Measurements from ENCODE around the gene MAP3K8. TPM values are rescaled to one million over a fixed set of nuclear protein-coding genes. Genes with fewer than 3 reads are reported as not detected.
"Not testable (repeated sequence)": the region's sequence is repeated elsewhere in the genome, so short reads cannot be mapped to it uniquely, and the experiment has no call there.

Gene MAP3K8
- total RNA-seq, 1 donor from 2014 or later: 16.7 TPM

GRCh38 chr10:30433306-30433729 is 666 bp upstream of the MAP3K8 start:
- Histone ChIP-seq H3K27me3 (ENCODE audit: control insufficient read depth in 3 of 3, insufficient read depth in 3 of 3, low read length in 3 of 3) (no peaks in the 10 kb centered on the region), H3K36me3 (ENCODE audit: control insufficient read depth in 3 of 3, insufficient read depth in 3 of 3, low read length in 3 of 3) (peaks cover 0 to 6% (median 6%) of the 10 kb centered on the region in 3 donors), H3K9ac (ENCODE audit: low read depth in 1 of 3, low read length in 3 of 3) (peak overlapping the region; percentile 86 to 96 (median 90)), H3K9me3 (ENCODE audit: control insufficient read depth in 3 of 3, low read length in 3 of 3) (no peaks in the 10 kb centered on the region), H3K27ac (ENCODE audit: low read depth, low read length) (peak overlapping the region; percentile 98), H3K4me3 (ENCODE audit: low read length in 3 of 3) (peak overlapping the region; percentile 76 to 93 (median 78)), H3K4me1 (ENCODE audit: control insufficient read depth in 3 of 3, insufficient read depth in 3 of 3, low read length in 3 of 3) (peaks cover 31 to 41% (median 38%) of the 10 kb centered on the region in 3 donors)

GRCh38 chr10:30434273-30435072 is 489 bp downstream of the MAP3K8 start:
- no peaks in the 10 kb centered on the region for H3K27me3 ChIP-seq (ENCODE audit: control insufficient read depth in 3 of 3, insufficient read depth in 3 of 3, low read length in 3 of 3)
- H3K9ac ChIP-seq (ENCODE audit: low read depth in 1 of 3, low read length in 3 of 3): peak overlapping the region; percentile 86 to 98 (median 96)
- H3K27ac ChIP-seq (ENCODE audit: low read depth, low read length): peak overlapping the region; percentile 98
- peak overlapping the region; percentile 76 to 93 (median 78) for H3K4me3 ChIP-seq (ENCODE audit: low read length in 3 of 3)
- peaks cover 32 to 52% (median 47%) of the 10 kb centered on the region in 3 donors for H3K4me1 ChIP-seq (ENCODE audit: control insufficient read depth in 3 of 3, insufficient read depth in 3 of 3, low read length in 3 of 3)
- H3K9me3 ChIP-seq (ENCODE audit: control insufficient read depth in 3 of 3, low read length in 3 of 3): no peaks in the 10 kb centered on the region
- peaks cover 0 to 11% (median 6%) of the 10 kb centered on the region in 3 donors for H3K36me3 ChIP-seq (ENCODE audit: control insufficient read depth in 3 of 3, insufficient read depth in 3 of 3, low read length in 3 of 3)

- peaks cover 35 to 57% (median 50%) of the 10 kb centered on the region in 3 donors for H3K4me1 ChIP-seq (ENCODE audit: control insufficient read depth in 3 of 3, insufficient read depth in 3 of 3, low read length in 3 of 3)
- peak overlapping the region; percentile 76 to 93 (median 78) for H3K4me3 ChIP-seq (ENCODE audit: low read length in 3 of 3)
- H3K9me3 ChIP-seq (ENCODE audit: control insufficient read depth in 3 of 3, low read length in 3 of 3): no peaks in the 10 kb centered on the region
- peak overlapping the region; percentile 86 to 98 (median 96) for H3K9ac ChIP-seq (ENCODE audit: low read depth in 1 of 3, low read length in 3 of 3)
- H3K27me3 ChIP-seq (ENCODE audit: control insufficient read depth in 3 of 3, insufficient read depth in 3 of 3, low read length in 3 of 3): no peaks in the 10 kb centered on the region
- peak overlapping the region; percentile 98 for H3K27ac ChIP-seq (ENCODE audit: low read depth, low read length)
- peaks cover 0 to 11% (median 10%) of the 10 kb centered on the region in 3 donors for H3K36me3 ChIP-seq (ENCODE audit: control insufficient read depth in 3 of 3, insufficient read depth in 3 of 3, low read length in 3 of 3)
Measured at GRCh38 chr10:30435073-30435422, 1.1 kb downstream of the MAP3K8 start.

GRCh38 chr10:30435499-30436167 is 1.6 kb downstream of the MAP3K8 start:
- Histone ChIP-seq H3K9ac (ENCODE audit: low read depth in 1 of 3, low read length in 3 of 3) (peak overlapping the region; percentile 86 to 98 (median 96)), H3K4me3 (ENCODE audit: low read length in 3 of 3) (peak overlapping the region; percentile 76 to 93 (median 78)), H3K4me1 (ENCODE audit: control insufficient read depth in 3 of 3, insufficient read depth in 3 of 3, low read length in 3 of 3) (peaks cover 37 to 60% (median 53%) of the 10 kb centered on the region in 3 donors), H3K27ac (ENCODE audit: low read depth, low read length) (peak overlapping the region; percentile 98), H3K36me3 (ENCODE audit: control insufficient read depth in 3 of 3, insufficient read depth in 3 of 3, low read length in 3 of 3) (peaks cover 0 to 11% (median 10%) of the 10 kb centered on the region in 3 donors)
- not testable (repeated sequence) for H3K9me3 ChIP-seq (ENCODE audit: control insufficient read depth in 3 of 3, low read length in 3 of 3); H3K27me3 ChIP-seq (ENCODE audit: control insufficient read depth in 3 of 3, insufficient read depth in 3 of 3, low read length in 3 of 3)

- Histone ChIP-seq H3K9ac (ENCODE audit: low read depth in 1 of 3, low read length in 3 of 3) (peak overlapping the region; percentile 64 to 66 (median 66)), H3K36me3 (ENCODE audit: control insufficient read depth in 3 of 3, insufficient read depth in 3 of 3, low read length in 3 of 3) (peaks cover 0 to 11% (median 10%) of the 10 kb centered on the region in 3 donors), H3K4me1 (ENCODE audit: control insufficient read depth in 3 of 3, insufficient read depth in 3 of 3, low read length in 3 of 3) (peaks cover 37 to 55% (median 51%) of the 10 kb centered on the region in 3 donors), H3K4me3 (ENCODE audit: low read length in 3 of 3) (peak overlapping the region; percentile 47 to 76 (median 55)), H3K27me3 (ENCODE audit: control insufficient read depth in 3 of 3, insufficient read depth in 3 of 3, low read length in 3 of 3) (no peaks in the 10 kb centered on the region), H3K9me3 (ENCODE audit: control insufficient read depth in 3 of 3, low read length in 3 of 3) (no peaks in the 10 kb centered on the region), H3K27ac (ENCODE audit: low read depth, low read length) (peak overlapping the region; percentile 59)
Measured at GRCh38 chr10:30436191-30436611, 2.2 kb downstream of the MAP3K8 start.

GRCh38 chr10:30436671-30437030 is 2.7 kb downstream of the MAP3K8 start:
- Histone ChIP-seq H3K9ac (ENCODE audit: low read depth in 1 of 3, low read length in 3 of 3) (peak overlapping the region; percentile 24 to 66 (median 66)), H3K4me1 (ENCODE audit: control insufficient read depth in 3 of 3, insufficient read depth in 3 of 3, low read length in 3 of 3) (peaks cover 37 to 53% (median 51%) of the 10 kb centered on the region in 3 donors), H3K4me3 (ENCODE audit: low read length in 3 of 3) (peak overlapping the region in 2 of 3 donors; percentile 55 to 76), H3K9me3 (ENCODE audit: control insufficient read depth in 3 of 3, low read length in 3 of 3) (no peaks in the 10 kb centered on the region), H3K27me3 (ENCODE audit: control insufficient read depth in 3 of 3, insufficient read depth in 3 of 3, low read length in 3 of 3) (no peaks in the 10 kb centered on the region), H3K27ac (ENCODE audit: low read depth, low read length) (peak overlapping the region; percentile 59), H3K36me3 (ENCODE audit: control insufficient read depth in 3 of 3, insufficient read depth in 3 of 3, low read length in 3 of 3) (peaks cover 0 to 13% (median 10%) of the 10 kb centered on the region in 3 donors)

GRCh38 chr10:30437031-30437841 is 3.3 kb downstream of the MAP3K8 start:
- Histone ChIP-seq H3K9ac (ENCODE audit: low read depth in 1 of 3, low read length in 3 of 3) (peak overlapping the region; percentile 54 to 78 (median 66)), H3K27ac (ENCODE audit: low read depth, low read length) (peak overlapping the region; percentile 59), H3K27me3 (ENCODE audit: control insufficient read depth in 3 of 3, insufficient read depth in 3 of 3, low read length in 3 of 3) (no peaks in the 10 kb centered on the region), H3K9me3 (ENCODE audit: control insufficient read depth in 3 of 3, low read length in 3 of 3) (no peaks in the 10 kb centered on the region), H3K4me3 (ENCODE audit: low read length in 3 of 3) (peak overlapping the region; percentile 1 to 72 (median 51)), H3K36me3 (ENCODE audit: control insufficient read depth in 3 of 3, insufficient read depth in 3 of 3, low read length in 3 of 3) (peaks cover 0 to 17% (median 10%) of the 10 kb centered on the region in 3 donors), H3K4me1 (ENCODE audit: control insufficient read depth in 3 of 3, insufficient read depth in 3 of 3, low read length in 3 of 3) (peaks cover 41 to 57% (median 54%) of the 10 kb centered on the region in 3 donors)

GRCh38 chr10:30438021-30438850 is 4.3 kb downstream of the MAP3K8 start:
- Histone ChIP-seq H3K4me3 (ENCODE audit: low read length in 3 of 3) (peak overlapping the region; percentile 7 to 72 (median 55)), H3K9me3 (ENCODE audit: control insufficient read depth in 3 of 3, low read length in 3 of 3) (no peaks in the 10 kb centered on the region), H3K9ac (ENCODE audit: low read depth in 1 of 3, low read length in 3 of 3) (peak overlapping the region; percentile 46 to 78 (median 54)), H3K4me1 (ENCODE audit: control insufficient read depth in 3 of 3, insufficient read depth in 3 of 3, low read length in 3 of 3) (peaks cover 44 to 60% (median 51%) of the 10 kb centered on the region in 3 donors), H3K27me3 (ENCODE audit: control insufficient read depth in 3 of 3, insufficient read depth in 3 of 3, low read length in 3 of 3) (no peaks in the 10 kb centered on the region), H3K36me3 (ENCODE audit: control insufficient read depth in 3 of 3, insufficient read depth in 3 of 3, low read length in 3 of 3) (peaks cover 0 to 25% (median 15%) of the 10 kb centered on the region in 3 donors), H3K27ac (ENCODE audit: low read depth, low read length) (peak overlapping the region; percentile 59)

- Histone ChIP-seq H3K27ac (ENCODE audit: low read depth, low read length) (no peak overlapping the region), H3K36me3 (ENCODE audit: control insufficient read depth in 3 of 3, insufficient read depth in 3 of 3, low read length in 3 of 3) (peaks cover 0 to 30% (median 15%) of the 10 kb centered on the region in 3 donors), H3K4me3 (ENCODE audit: low read length in 3 of 3) (no peak overlapping the region), H3K9ac (ENCODE audit: low read depth in 1 of 3, low read length in 3 of 3) (no peak overlapping the region), H3K27me3 (ENCODE audit: control insufficient read depth in 3 of 3, insufficient read depth in 3 of 3, low read length in 3 of 3) (no peaks in the 10 kb centered on the region), H3K4me1 (ENCODE audit: control insufficient read depth in 3 of 3, insufficient read depth in 3 of 3, low read length in 3 of 3) (peaks cover 49 to 56% (median 51%) of the 10 kb centered on the region in 3 donors), H3K9me3 (ENCODE audit: control insufficient read depth in 3 of 3, low read length in 3 of 3) (no peaks in the 10 kb centered on the region)
Measured at GRCh38 chr10:30439931-30440330, 5.9 kb downstream of the MAP3K8 start.

Measured in skeletal muscle tissue (tissue), 4 donors.